T47D (cell line): ENCODE data around the gene ARMC9.

ENCODE experiments used
- DNase-seq, 2 experiments: peaks; one replicate each; pipeline versions ENCODE4 v3.0.0 to v3.0.0-alpha.2; 2011 to 2012; ENCODE audit warnings: low read depth in 1 of 2, low spot score in 1 of 2
- JUND ChIP-seq: IDR thresholded peaks from 2 replicates; pipeline ENCODE4 v1.6.1; 2012; ENCODE audit warnings: low read depth
- in situ Hi-C: cut with HindIII; loops from 2 replicates; pipeline ENCODE4 v1.10.0; 2016; ENCODE audit warnings: low sequenced_read_pairs, low pct_unique_long_range_greater_than_20kb

Gene ARMC9

DNA sequence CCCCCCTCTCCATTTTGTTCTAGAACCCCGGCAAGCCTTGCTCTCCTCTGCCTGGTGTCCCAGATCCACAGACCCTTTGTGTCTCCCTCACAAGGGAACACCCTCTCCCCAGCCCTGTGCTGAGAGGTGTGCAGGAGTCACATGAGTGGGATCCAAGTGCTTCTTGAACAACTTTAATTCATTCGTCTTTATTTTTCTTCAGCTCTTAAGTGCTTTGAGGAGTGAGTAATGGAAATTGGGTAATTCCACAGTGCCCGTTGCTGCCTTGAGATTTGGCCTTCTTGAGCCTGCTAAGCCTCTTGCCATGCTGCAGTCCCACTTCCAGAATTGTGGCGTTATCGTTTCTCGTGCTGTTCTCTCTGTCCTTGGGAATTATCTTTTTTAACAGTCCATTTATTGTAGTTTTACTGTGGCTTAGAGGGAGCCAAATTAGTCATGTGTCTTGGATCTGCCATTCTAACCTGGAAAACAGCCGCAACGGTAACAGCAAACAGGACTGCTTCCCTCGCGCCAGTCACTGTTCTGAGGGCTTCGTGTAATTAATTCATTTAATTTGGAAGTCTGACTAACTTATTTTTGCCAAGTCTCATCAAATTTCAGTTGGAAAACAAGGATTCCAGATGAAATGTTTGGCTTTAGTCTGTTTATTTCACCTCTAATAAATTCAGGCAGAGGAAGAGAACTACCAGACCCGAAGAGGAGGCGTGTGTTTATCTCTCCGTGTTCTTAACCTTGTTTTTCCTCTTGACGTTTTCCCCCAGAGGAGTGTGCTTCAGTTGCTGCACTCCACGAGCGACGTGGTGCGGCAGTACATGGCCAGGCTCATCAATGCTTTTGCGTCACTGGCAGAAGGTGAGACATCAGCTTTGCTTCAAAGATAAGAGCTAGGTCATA, 72.0 kb downstream of the ARMC9 start:
- in situ Hi-C loops = no loop called here
- no peak for TF ChIP-seq JUND
- no peak for DNase-seq

DNA sequence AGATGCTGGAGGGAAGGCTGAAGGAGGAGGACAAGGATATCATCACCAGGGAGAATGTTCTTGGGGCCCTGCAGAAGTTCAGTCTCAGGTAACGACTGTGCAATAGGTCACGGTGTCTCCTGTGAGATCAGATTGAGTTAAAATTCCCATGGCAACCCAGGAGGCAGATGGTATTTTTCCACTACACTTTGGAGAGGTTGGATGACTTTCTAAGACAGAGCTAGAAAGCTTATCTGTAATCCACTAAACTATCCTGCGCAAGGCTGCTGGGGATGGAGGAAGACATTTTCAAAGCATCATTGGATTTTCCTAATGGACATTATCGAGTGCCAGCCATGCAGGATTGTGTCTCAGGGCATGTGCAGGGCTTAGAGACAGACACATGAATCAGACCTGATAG, 74.6 kb downstream of the ARMC9 start:
- in situ Hi-C loops = no loop called here

GRCh38 chr2:231276987-231277386, 78.6 kb downstream of the ARMC9 start:
- in situ Hi-C loops = no loop called here
- DNase-seq = no peak
- TF ChIP-seq JUND = no peak

More for the DNA sequence above, 74.6 kb downstream of the ARMC9 start:
- TF ChIP-seq JUND = no peak
- DNase-seq = no peak

GRCh38 chr2:231277962-231278361, 79.5 kb downstream of the ARMC9 start:
- in situ Hi-C loops = no loop called here
- no peak for DNase-seq
- TF ChIP-seq JUND = no peak

- no peak for DNase-seq
- TF ChIP-seq JUND = no peak
- in situ Hi-C loops = no loop called here
These were observed 80.4 kb downstream of the ARMC9 start for GRCh38 chr2:231278868-231279267.

DNA sequence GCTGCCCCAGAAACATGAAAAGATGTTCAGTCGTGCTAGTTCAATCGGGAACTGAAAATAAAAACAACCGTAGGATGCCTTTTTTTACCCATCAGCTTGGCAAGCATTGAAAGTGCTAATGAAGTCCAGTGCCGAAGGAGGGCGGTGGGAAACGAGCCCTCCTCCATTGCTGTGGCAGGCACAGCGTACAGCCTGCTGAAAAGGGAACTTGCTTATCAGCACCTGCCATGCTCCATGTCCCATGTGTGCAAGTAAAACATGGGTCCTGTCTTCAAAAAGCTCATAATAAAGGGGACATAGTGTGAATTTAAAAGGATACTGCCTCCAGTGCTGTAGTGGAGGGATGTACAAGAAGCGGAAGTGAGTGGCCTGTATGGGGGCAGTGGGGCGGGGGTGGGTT, 82.4 kb downstream of the ARMC9 start:
- no peak for DNase-seq
- no peak for TF ChIP-seq JUND
- in situ Hi-C loops = no loop called here

- in situ Hi-C loops = no loop called here
- no peak for DNase-seq
These were observed 85.9 kb downstream of the ARMC9 start for GRCh38 chr2:231284296-231284695.

DNA sequence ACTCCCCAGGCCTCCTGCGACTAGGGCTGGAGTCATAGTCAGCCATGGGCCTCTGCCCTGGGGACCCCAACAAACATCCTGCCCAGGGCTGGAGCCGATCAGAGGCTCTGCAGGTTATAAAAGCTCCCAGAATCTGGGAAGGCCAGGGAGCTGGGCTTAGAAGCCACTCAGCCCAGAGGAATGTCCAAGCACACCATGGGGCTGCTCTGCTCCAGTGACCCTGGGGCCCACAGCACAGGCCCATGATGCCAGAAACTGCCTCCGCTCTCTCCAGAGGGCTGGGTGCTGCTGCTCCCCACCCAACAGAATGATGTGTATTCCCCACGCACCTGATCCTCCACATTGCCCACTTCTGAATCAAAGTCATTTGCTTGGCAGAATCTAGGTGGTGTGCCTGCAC, 88.5 kb downstream of the ARMC9 start:
- TF ChIP-seq JUND = no peak
- DNase-seq = no peak
- in situ Hi-C loops = no loop called here

More at GRCh38 chr2:231284296-231284695, 85.9 kb downstream of the ARMC9 start:
- no peak for TF ChIP-seq JUND

DNA sequence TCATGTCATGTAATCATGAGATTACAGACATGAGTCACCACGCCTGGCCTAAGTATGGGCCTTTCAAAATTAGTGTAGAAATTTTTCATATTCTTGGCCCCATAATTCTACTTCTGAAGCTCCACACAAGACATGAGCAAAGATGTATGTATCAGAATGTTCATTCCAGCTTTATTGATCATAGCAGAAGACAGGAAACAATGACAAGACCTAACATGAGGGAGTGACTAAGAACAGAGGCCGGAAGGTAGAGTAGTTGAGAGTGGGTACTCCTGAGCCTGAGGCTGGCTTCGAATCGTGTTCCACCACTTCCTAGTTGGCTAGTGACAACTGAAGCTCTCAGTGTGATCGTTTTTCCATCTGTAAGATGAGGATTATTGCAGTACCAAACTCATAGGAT, 89.3 kb downstream of the ARMC9 start:
- no peak for DNase-seq
- in situ Hi-C loops = no loop called here
- TF ChIP-seq JUND = no peak

DNA sequence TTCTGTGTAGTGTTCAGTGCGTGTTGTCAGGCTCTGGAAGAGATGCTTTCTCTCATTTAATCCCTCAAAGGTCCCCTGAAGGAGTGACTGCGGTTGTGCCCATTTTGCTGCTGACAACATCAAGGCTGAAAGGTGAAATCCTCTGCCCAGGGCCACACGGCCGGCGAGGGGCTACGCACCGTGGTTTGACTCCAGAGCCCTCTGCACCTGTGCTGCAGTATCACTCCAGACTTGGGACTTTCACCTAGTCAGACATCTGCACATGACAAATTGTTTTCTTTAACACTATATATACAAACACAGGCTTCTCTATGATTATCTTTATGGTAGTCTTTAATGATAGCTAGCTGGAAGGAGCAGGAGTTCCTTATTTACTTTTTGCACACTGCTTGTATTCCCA, 90.2 kb downstream of the ARMC9 start:
- in situ Hi-C loops = no loop called here
- no peak for DNase-seq
- TF ChIP-seq JUND = no peak

DNA sequence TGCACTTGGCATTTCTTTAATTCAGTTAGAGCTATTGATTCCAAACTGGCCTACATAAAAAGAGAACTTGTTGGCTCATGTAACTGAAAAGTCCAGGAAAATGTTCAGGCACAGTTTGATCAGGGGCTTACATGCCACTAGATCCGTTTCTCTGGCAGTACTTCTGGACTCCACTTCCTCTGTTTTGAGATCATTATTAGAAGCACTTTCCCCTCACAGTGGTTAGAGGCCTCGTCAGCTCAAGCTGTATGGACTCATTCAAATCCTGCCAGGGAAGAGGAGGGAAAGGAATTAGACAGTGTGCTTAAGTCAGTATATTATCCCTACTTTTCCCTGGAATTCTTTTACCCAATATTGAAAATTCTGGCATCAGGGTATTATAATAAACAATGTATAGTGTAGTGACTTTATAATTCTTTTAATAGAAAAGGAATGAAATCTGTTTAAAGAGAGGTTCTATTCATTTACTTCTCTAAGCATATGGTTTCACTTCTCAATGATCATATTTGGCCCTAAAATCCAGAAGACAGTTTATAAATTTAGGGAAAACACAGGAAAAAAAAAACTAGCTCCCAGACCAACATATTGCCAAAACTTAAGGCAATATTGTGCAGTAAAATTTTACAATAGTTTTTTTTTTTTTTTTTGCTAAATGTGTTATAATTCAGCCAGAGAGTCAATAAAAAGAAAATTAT, 92.0 kb downstream of the ARMC9 start:
- in situ Hi-C loops = no loop called here
- no peak for TF ChIP-seq JUND
- no peak for DNase-seq

- no peak for TF ChIP-seq JUND
- in situ Hi-C loops = no loop called here
- DNase-seq = no peak
These were observed 94.2 kb downstream of the ARMC9 start for GRCh38 chr2:231292472-231293134.

- DNase-seq = no peak
- no peak for TF ChIP-seq JUND
- in situ Hi-C loops = no loop called here
These were observed 94.7 kb downstream of the ARMC9 start for GRCh38 chr2:231293163-231293562.
